Tibial nerve (tissue), 4 donors: ENCODE data around the gene WNT5A. TPM values are rescaled to one million over a fixed set of nuclear protein-coding genes. Genes with fewer than 3 reads are reported as not detected.

Experiments
- DNase-seq, 2 donors: peaks; one replicate each; pipeline ENCODE4 v3.0.0-alpha.2; 2019; ENCODE audit warnings: low spot score in 2 of 2
- H3K27ac ChIP-seq, 4 donors: fragments of 200-600 bp; sonication (generic) in 3 of 4; one replicate each; pipeline ENCODE4 v1.5.1; 2017 to 2019; ENCODE audit warnings: mild to moderate bottlenecking in 1 of 4
- H3K27me3 ChIP-seq, 2 donors: fragments of 200-600 bp; sonication (generic) in 1 of 2; one replicate each; pipeline versions ENCODE4 v1.5.1 to v1.6.0; 2017 to 2019
- H3K36me3 ChIP-seq, 3 donors: fragments of 200-600 bp; sonication (generic); one replicate each; pipeline ENCODE4 v1.5.1; 2018 to 2019
- H3K4me1 ChIP-seq, 4 donors: fragments of 200-600 bp; sonication (generic) in 3 of 4; one replicate each; pipeline ENCODE4 v1.5.1; 2017 to 2019
- H3K4me3 ChIP-seq, 4 donors: fragments of 200-600 bp; sonication (generic) in 3 of 4; one replicate each; pipeline ENCODE4 v1.5.1; 2017 to 2019; ENCODE audit warnings: mild to moderate bottlenecking in 1 of 4, moderate library complexity in 1 of 4
- H3K9me3 ChIP-seq, 4 donors: fragments of 200-600 bp; sonication (generic) in 3 of 4; one replicate each; pipeline ENCODE4 v1.5.1; 2017 to 2019
- EP300 ChIP-seq, 2 donors: sonication (generic); formaldehyde crosslinking; IDR thresholded peaks; one replicate each; pipeline ENCODE4 v1.6.1; 2017; ENCODE audit warnings: antibody characterized with exemption in 2 of 2, mild to moderate bottlenecking in 1 of 2
- POLR2A ChIP-seq, 2 donors: fragments of 450-650 bp; IDR thresholded peaks; one replicate each; pipeline ENCODE4 v1.6.1; 2017; ENCODE audit warnings: antibody characterized with exemption in 2 of 2, mild to moderate bottlenecking in 2 of 2, moderate library complexity in 2 of 2
- WGBS, 2 donors: methylation state at CpG; one replicate each; pipeline ENCODE4 v1.1.5; 2018; 5-methylcytosine and 5-hydroxymethylcytosine counted together
- total RNA-seq, 4 donors: library from RNA; depleted of rRNA; stranded (reverse); fragments of >200 nt; gene quantifications; one replicate each; pipeline ENCODE4 v1.1.0, GENCODE V29; 2016
- TF ChIP-seq, protein P1 (sequence below), 5 experiments: fragments of 200-600 bp in 3 of 5; fragments of 450-650 bp in 2 of 5; sonication (generic) in 3 of 5; IDR thresholded peaks; one replicate each; pipeline ENCODE4 v1.5.1; 2016 to 2019; ENCODE audit warnings: antibody characterized with exemption in 5 of 5, mild to moderate bottlenecking in 3 of 5, moderate library complexity in 2 of 5

The WNT5A gene
- total RNA-seq, 4 donors from 2014 or later = 0.30 to 34.5 (median 9.3) TPM

DNA sequence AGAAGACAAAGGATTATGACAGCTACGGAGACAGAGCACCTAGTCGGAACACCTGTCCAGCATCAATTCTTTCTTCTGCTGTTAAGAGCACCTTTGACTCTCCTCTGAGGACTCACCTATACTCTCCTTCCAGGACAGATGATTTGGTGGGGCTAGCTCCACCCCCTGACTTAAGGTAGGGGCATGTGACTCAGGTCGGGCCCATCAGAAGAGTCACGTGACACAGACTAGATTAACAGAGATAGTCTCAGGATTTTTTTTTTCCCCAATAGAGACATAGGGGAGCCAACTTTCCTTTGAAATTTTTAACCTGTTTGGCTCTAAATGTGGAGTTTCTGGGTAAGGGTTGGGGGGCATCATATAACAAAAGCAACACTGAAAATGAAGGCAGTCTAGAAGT, 11.4 kb upstream of the WNT5A start:
- 84 to 90% methylated on average over 4 of the region's 4 CpGs for WGBS, 2 donors
- Histone ChIP-seq H3K4me3 (no peak overlapping the region), H3K9me3 (no peaks in the 10 kb centered on the region)

DNA sequence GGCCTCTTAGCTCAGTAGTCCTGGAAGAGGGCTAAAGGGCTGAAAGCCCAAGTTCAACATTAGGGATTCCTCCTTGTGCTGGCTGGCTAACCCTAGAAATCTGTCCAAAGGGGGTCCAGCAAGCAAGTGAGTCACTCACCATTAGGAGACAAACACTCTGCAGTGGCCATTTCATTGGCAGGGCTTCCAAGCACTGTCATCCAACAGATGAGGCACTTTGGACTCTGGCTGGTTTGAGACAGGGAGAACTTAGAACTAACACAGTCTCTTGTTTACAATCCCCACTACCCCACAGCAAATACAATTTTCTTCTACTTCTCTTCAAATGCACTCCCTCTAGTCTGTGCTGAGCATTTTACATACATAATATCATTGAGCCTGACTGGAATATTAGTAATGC, 10.1 kb upstream of the WNT5A start:
- DNase-seq = no peak
- TF ChIP-seq EP300 (IDR thresholded peaks at IDR 0.05) (no peak), POLR2A (IDR thresholded peaks at IDR 0.05) (no peak)
- TF ChIP-seq, protein P1, sequence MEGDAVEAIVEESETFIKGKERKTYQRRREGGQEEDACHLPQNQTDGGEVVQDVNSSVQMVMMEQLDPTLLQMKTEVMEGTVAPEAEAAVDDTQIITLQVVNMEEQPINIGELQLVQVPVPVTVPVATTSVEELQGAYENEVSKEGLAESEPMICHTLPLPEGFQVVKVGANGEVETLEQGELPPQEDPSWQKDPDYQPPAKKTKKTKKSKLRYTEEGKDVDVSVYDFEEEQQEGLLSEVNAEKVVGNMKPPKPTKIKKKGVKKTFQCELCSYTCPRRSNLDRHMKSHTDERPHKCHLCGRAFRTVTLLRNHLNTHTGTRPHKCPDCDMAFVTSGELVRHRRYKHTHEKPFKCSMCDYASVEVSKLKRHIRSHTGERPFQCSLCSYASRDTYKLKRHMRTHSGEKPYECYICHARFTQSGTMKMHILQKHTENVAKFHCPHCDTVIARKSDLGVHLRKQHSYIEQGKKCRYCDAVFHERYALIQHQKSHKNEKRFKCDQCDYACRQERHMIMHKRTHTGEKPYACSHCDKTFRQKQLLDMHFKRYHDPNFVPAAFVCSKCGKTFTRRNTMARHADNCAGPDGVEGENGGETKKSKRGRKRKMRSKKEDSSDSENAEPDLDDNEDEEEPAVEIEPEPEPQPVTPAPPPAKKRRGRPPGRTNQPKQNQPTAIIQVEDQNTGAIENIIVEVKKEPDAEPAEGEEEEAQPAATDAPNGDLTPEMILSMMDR (IDR thresholded peaks at IDR 0.05) = no peak
- Histone ChIP-seq H3K9me3 (no peaks in the 10 kb centered on the region), H3K4me3 (no peak overlapping the region), H3K36me3 (no peaks in the 10 kb centered on the region), H3K4me1 (no peaks in the 10 kb centered on the region), H3K27me3 (peaks cover 0 to 5% of the 10 kb centered on the region in 2 donors), H3K27ac (no peak overlapping the region)

More for the DNA sequence above, 11.4 kb upstream of the WNT5A start:
- no peaks in the 10 kb centered on the region for H3K36me3 ChIP-seq
- no peak for DNase-seq
- TF ChIP-seq EP300 (IDR thresholded peaks at IDR 0.05) (no peak), POLR2A (IDR thresholded peaks at IDR 0.05) (no peak)
- TF ChIP-seq, protein P1 (IDR thresholded peaks at IDR 0.05) = no peak
- H3K27ac ChIP-seq = no peak overlapping the region
- H3K4me1 ChIP-seq = no peaks in the 10 kb centered on the region
- peaks cover 0 to 5% of the 10 kb centered on the region in 2 donors for H3K27me3 ChIP-seq

DNA sequence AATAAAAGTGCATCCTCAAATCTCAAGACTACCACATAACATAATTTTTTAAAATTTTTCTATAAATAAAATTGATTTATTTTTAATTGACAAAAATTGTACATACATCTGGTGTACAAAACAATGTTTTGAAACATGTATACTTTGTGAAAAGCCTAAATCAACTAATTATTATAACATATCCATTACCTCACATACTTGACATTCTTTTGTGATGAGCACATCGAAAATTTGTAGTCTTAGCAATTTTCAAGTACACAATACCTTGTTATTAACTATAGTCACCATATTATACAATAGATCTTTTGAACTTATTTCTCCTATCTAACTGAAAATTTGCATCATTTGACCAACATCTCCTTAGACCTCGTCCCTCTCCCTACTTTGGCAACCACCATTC, 7.9 kb upstream of the WNT5A start:
- H3K4me3 ChIP-seq = no peak overlapping the region
- DNase-seq = no peak
- H3K9me3 ChIP-seq = no peaks in the 10 kb centered on the region
- TF ChIP-seq EP300 (IDR thresholded peaks at IDR 0.05) = no peak
- TF ChIP-seq, protein P1 (IDR thresholded peaks at IDR 0.05) = no peak
- no peak for TF ChIP-seq POLR2A (IDR thresholded peaks at IDR 0.05)
- no peaks in the 10 kb centered on the region for H3K4me1 ChIP-seq
- 42 to 53% methylated on average over 2 of the region's 2 CpGs for WGBS, 2 donors
- no peaks in the 10 kb centered on the region for H3K36me3 ChIP-seq
- H3K27me3 ChIP-seq = peaks cover 0 to 22% of the 10 kb centered on the region in 2 donors
- H3K27ac ChIP-seq = no peak overlapping the region

DNA sequence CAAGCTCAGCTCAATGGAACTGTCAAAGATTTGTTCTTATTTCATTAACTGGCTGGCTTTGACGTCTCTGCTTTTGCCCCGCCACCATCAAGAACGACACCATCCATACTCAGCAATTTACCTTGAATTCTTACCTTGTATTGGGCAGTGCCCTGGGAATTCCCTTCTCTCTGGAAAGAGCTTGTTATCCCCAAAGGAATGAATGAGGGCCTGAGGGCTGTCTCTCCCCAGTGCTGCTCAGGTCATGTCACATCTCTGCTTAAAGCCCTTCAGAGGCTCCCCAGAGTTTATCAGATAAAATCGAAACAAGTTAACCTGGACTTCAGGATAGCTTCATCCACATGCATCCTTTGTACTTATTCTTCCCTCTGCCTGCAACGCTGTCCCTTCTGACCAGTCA, 5.9 kb upstream of the WNT5A start:
- Histone ChIP-seq H3K36me3 (no peaks in the 10 kb centered on the region), H3K9me3 (no peaks in the 10 kb centered on the region), H3K27me3 (peaks cover 0 to 38% of the 10 kb centered on the region in 2 donors), H3K27ac (no peak overlapping the region), H3K4me1 (peaks cover 0 to 16% (median 5%) of the 10 kb centered on the region in 4 donors), H3K4me3 (no peak overlapping the region)
- TF ChIP-seq, protein P1 (IDR thresholded peaks at IDR 0.05) = no peak
- TF ChIP-seq EP300 (IDR thresholded peaks at IDR 0.05) = no peak
- no peak for TF ChIP-seq POLR2A (IDR thresholded peaks at IDR 0.05)
- no peak for DNase-seq
- WGBS, 2 donors = 82 to 85% methylated on average over 5 of the region's 5 CpGs

DNA sequence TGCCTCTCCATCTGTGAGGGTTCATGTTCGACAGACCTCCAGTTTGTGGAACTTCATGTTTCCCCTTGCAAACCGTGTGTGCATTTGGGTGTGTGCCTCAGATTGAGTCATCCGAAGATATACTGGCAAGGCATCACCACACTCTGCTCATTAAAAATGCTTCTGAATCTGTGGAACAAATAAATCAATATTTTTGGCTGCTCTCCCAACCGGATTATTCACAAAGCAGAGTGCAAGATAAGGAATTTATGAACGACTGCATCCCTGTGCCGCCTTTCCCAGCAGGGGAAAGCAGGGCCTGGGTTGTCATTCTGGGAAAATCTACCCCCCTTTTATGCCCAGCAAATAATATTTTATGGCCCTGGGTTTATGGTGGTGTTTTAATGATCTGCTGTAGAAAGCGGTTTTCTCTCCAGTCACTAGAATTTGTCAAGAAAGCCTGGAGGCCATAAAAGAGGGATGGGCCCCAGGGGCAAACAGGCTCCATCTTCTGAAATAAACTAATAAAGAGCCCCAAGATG, 4.2 kb upstream of the WNT5A start:
- no peak for DNase-seq
- no peak for TF ChIP-seq POLR2A (IDR thresholded peaks at IDR 0.05)
- TF ChIP-seq, protein P1 (IDR thresholded peaks at IDR 0.05) = no peak
- TF ChIP-seq EP300 (IDR thresholded peaks at IDR 0.05) = no peak
- Histone ChIP-seq H3K4me1 (peaks cover 0 to 28% (median 10%) of the 10 kb centered on the region in 4 donors), H3K9me3 (no peaks in the 10 kb centered on the region), H3K27ac (no peak overlapping the region), H3K36me3 (no peaks in the 10 kb centered on the region), H3K27me3 (peaks cover 0 to 47% of the 10 kb centered on the region in 2 donors), H3K4me3 (no peak overlapping the region)
- 57 to 58% methylated on average over 7 of the region's 7 CpGs for WGBS, 2 donors
